Measurements from ENCODE around the gene RAB28.

- no peak for TF ChIP-seq CTCF (IDR thresholded peaks at IDR 0.05)
- no peak for TF ChIP-seq EP300 (IDR thresholded peaks at IDR 0.05)
These were observed 46.9 kb upstream of the RAB28 start for GRCh38 chr4:13530823-13531624.
